Ramos (cell line): Measurements from ENCODE around the gene MVD.

Experiments used
- in situ Hi-C: fragments of 300-500 bp; cut with MboI; formaldehyde crosslinking; loops from one replicate; pipeline ENCODE4 v1.14.3; 2022; ENCODE audit warnings: low sequenced_read_pairs; ENCODE audit not compliant: unreplicated experiment

Gene MVD, protein sequence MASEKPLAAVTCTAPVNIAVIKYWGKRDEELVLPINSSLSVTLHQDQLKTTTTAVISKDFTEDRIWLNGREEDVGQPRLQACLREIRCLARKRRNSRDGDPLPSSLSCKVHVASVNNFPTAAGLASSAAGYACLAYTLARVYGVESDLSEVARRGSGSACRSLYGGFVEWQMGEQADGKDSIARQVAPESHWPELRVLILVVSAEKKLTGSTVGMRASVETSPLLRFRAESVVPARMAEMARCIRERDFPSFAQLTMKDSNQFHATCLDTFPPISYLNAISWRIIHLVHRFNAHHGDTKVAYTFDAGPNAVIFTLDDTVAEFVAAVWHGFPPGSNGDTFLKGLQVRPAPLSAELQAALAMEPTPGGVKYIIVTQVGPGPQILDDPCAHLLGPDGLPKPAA

DNA sequence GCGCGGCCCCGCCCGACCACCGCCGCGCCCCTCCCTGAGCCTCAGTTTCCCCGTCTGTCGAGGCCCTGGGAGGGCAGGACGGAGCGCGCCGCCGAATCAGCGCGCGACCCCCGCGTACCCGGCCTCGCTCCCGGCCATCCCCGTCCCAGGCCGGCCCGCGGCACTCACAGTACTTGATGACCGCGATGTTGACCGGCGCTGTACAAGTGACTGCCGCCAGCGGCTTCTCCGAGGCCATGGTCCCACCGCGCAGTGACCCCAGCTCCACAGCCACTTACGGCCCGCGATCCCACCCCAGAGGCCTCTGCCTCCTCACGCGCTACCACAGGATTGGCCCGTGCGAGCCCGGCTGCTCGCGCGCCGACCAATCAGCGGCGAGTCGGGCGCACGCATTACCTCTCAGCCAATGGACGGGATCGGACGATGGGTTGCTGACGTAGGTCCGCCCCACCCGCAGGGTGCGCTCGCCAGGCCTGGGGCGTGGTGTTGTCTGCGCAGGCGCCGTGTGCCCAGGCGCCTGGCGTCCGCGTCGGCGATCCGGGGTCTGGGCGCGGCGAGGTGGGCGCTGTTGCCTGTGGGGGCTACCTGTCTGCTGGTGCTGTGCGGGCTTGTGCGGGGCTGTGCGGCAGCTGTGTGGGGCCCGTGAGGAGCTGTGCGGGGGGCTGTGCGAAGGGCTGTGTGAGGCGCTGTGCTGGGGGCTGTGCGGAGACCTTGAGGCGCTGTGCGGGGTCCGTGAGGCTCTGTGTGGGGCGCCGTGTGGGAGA is at the start of gene MVD:
Gene MVD, minus strand, starts transcription at position 249 of the 764 bp plus-strand sequence. Its CDS starts 11 bp downstream, at position 238.
- in situ Hi-C loops: no loop called here

- in situ Hi-C loops: no loop called here
These were observed 49.6 kb upstream of the MVD start for GRCh38 chr16:88712362-88712979.

GRCh38 chr16:88711750-88712340 is 49.0 kb upstream of the MVD start:
- in situ Hi-C loops: no loop called here

DNA sequence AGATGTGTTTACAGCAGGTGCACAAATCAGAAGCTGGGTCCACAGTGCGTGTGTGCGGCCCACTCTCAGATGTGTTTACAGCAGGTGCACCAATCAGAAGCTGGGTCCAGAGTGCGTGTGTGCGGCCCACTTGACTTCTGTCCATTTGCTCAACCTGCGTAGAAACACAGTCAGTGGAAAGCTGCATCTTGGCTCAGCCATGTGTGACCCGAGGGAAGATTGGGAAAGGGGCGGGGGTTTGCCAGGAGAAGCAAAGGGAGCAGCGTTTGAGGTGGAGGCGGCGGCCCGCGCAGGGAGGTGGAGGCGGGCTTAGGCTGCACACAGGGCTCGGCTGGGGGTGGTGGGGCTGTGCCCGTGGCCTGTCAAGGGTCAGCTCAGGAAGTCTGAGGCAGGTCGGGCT is 47.7 kb upstream of the MVD start:
- in situ Hi-C loops: no loop called here

DNA sequence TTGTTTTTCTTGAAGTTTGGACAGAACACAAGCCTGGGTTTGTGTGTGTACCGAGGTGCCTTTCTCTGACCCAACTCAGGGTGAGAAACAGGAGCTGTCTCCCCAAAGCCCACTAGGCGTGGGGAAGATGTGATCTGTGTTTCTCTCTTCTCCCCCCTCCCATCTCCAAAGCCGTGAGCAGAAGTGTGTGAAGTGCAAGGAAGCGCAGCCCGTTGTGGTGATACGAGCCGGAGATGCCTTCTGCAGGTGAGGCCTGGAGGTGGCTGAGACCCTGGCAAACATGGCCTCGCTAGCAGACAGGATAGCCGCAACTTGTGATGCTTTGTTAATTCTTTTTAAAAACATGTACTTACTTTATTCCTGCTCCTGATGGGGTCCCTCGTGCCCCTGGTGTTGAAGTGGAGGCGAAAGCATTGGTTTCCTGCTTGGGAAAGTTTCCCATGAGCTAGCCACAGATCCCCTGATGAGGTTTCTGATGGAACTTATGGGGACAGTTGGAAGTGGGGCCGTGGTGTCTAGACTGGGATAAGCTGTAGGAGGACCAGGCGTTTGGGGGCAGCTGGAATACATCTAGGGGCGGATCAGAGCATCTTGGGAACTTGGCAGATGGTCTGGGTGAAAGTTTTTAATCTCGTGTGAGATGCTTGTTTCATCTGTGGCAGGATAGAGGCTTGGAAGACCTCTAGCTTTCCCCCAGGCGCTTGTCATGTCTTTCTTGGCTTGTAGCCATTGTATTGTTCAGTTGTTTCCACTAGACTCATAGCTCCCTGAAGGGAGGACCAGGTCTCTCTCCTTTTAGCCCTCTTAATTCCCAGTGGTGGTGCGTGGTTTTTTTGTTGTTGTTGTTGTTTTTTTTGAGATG is 44.3 kb upstream of the MVD start:
- in situ Hi-C loops: no loop called here

DNA sequence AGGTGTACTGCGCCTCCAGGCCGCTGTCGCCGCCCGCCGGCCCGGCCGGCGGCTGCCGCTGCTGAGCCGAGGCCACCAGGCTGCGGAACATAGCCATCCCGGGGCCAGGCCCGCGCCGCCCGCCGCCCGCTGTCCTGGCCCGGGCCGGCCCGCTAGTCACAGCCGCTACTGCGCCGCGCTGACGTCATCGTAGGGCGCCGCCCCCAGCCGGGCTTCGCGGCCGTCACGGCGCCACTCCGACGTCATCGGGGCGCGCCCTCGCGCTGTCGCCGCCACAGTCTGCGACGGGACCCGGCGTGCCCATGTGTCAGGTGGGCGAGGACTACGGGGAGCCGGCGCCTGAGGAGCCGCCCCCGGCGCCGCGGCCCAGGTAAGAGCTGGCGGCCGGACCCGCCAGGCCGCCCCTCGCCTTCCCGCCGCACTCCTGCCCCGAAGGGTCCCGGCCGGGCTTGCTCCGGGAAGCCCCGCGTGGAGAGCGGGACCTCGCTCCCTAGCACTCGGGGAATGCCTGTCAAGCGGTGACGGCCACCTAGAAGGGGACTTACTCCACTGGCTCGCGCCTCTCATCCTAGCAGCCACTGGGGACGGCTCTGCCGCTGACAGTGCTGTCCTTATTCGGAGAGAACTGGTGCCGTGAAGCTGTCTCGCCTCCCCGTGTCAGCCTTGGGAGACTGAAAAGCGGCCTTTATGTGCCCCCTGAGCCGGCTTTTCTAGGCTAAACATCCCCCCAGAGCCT is 43.5 kb upstream of the MVD start, which contains the start of the genes CTU2 and RNF166:
Gene CTU2, plus strand, starts transcription at position 275 of the 736 bp plus-strand sequence. Its CDS starts 28 bp downstream, at position 303.
Gene RNF166, minus strand, starts transcription at position 180 of the 736 bp plus-strand sequence. Its CDS starts 83 bp downstream, at position 97.
- in situ Hi-C loops: no loop called here

GRCh38 chr16:88705801-88706228 is 42.9 kb upstream of the MVD start:
- in situ Hi-C loops: no loop called here

DNA sequence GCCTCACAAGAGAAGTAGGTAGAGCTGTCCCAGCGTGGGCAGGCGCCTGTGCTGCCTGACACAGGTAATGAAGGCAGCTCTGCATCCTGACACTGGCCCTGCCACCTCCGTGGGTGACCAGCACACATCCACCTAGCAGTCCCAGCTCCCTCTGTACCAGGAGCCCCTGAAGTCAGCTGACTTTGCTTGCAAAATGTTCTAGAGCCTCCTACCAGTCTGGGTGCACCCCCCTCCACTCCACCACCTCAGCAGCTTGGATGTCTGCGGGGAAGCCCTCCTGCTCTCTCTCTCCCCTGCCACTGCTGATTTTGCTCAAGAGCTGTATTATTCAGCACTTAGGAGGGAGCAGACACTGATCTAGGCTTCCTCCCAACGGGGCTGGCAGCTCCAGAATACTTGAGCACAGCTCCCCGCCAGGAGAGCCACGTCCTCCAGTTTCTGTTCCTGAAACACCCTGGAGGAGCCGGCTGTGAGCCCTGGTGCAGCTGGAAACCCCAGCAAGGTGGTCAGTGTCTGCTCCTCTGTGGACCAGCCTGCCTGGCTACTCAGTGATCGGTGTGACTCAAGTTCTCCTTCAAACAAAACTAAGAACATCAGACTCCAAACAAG is 42.3 kb upstream of the MVD start:
- in situ Hi-C loops: no loop called here

DNA sequence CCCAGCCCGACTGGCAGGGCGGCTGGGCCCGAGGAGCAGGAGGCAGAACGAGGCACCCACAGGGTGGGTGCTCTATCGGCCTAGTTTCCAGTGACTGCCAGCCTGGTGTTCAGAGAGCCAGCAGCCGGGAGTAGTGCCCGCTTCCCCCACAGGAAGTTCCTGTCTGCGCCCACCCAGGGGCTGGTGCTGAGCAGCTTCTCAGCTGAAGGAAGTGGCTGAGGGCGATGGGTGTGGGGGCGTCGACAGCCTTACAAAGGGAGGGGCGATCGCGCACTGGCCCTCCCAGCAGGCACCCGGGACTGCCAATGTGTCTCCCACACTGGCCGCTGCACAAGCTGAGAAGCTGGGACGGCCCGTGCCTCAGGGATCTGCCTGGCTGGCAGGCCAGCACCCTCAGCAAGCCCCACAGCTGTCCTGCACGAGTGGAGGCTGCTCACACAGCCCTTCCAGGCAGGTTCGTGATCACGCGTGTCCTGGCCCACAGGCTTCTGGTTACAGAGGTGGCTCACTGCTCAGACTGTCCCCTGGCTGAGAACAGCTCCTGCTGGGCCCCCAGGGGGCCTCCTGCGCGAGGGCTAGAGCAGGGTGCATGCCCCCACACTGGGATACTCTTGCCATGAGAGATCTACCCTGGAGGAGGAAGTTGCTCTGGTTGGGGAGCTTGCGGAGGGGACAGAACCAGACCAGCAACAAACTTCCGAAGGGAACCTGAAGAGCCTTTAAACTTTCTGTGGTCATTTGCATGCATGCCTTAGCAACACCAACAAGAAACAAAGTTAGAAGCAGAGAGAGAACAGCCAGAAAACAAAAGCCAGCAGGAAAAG is 40.8 kb upstream of the MVD start:
- in situ Hi-C loops: no loop called here

GRCh38 chr16:88702371-88703210 is 39.7 kb upstream of the MVD start:
- in situ Hi-C loops: no loop called here

- in situ Hi-C loops: no loop called here
These were observed 38.9 kb upstream of the MVD start for GRCh38 chr16:88701581-88702370.

DNA sequence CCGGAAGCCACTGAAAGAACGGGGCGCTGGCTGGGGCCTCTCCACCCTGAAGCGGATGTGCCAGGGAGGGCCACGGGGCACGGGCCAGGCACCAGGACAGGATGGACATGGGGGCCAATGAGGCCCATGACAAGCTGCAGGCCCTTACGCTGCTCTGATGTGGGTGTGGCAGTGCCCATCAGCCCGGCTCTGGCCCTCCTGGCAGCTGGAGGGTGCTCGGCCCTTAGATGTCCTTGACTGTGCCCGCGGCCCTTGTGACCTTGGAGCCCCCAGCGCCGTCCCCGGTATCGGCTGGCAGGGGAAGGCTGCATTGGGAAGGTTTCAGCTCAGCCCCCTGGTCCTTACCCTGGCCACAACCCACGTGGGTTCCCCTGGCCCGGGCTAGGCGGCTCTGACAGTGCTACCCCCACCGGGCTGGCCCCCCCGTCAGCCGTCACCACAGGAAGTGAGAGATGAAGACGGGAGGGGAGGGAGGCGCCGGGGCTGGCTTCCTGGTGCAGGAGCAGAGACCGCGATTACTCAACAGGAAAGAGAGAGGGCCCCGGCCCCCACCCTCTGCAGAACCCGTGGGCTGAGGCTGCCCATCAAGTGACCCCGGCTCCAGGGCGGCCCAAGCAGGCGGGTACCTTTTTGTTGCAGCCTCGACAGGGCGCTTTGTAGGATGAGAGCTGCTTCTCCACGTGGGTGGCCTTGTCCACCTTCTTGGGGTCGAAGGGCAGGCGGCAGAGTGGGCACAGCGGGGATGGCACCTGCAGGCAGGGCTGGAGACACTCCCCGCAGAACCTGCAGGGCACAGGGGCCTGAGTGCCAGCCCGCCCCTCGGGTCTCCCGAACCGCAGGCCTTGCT is 38.0 kb upstream of the MVD start:
- in situ Hi-C loops: no loop called here

- in situ Hi-C loops: no loop called here
These were observed 37.4 kb upstream of the MVD start for GRCh38 chr16:88700322-88700635.

- in situ Hi-C loops: no loop called here
These were observed 36.3 kb upstream of the MVD start for GRCh38 chr16:88699180-88699579.

- in situ Hi-C loops: no loop called here
These were observed 35.8 kb upstream of the MVD start for GRCh38 chr16:88698646-88699045.
